Breast epithelium (tissue), 3 donors: ENCODE results near the gene ZNF688.

ENCODE experiments used
- POLR2A ChIP-seq: fragments of 450-650 bp; IDR thresholded peaks from one replicate; pipeline ENCODE4 v1.6.1; 2016; ENCODE audit warnings: antibody characterized with exemption, mild to moderate bottlenecking, moderate library complexity
- POLR2AphosphoS5 ChIP-seq, 3 donors: sonication (generic); formaldehyde crosslinking; IDR thresholded peaks; one replicate each; pipeline ENCODE4 v1.6.1; 2017; ENCODE audit warnings: antibody characterized with exemption in 3 of 3

DNA sequence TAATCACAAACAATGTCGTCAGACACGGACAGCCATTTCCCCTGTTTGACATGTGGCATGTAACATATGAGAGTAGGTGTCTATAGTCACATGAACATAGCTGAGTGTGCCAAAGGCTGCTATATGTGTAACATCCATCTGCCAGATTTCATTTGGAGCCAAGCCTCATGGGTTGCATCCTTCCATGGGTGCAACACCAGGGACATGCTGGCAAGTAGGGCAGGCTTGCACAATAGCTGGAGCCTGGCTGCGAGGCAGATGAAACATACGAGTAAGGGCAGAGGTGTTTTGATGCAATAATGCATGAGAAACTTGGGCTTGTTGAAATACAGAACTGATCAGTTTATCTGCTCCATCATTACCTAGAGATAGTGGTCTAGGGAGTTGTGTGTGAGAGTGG lies 47.7 kb upstream of the ZNF688 start:
- no peak for TF ChIP-seq POLR2AphosphoS5 (IDR thresholded peaks at IDR 0.05)
- no peak for TF ChIP-seq POLR2A
